Trophoblast cell (in vitro differentiated cells and primary cell): ENCODE results near the gene FOXD4L3.
"Not testable (repeated sequence)": the region's sequence is repeated elsewhere in the genome, so short reads cannot be mapped to it uniquely, and the experiment has no call there.

Experiments
- DNase-seq, 2 donors: peaks; one replicate each; pipeline ENCODE4 v3.0.0-alpha.2; 2016
- H2AFZ ChIP-seq: 2 replicates; pipeline ENCODE4 v1.6.1; 2013; ENCODE audit warnings: low read length, moderate library complexity, mild to moderate bottlenecking; ENCODE audit not compliant: insufficient read depth, poor library complexity
- H2AK5ac ChIP-seq: 2 replicates; pipeline ENCODE4 v1.6.1; 2013; ENCODE audit warnings: mild to moderate bottlenecking, low read length
- H2BK120ac ChIP-seq: 2 replicates; pipeline ENCODE4 v1.6.1; 2013; ENCODE audit warnings: low read length, mild to moderate bottlenecking, moderate library complexity; ENCODE audit not compliant: insufficient read depth, poor library complexity
- H2BK12ac ChIP-seq: 2 replicates; pipeline ENCODE4 v1.6.1; 2013; ENCODE audit warnings: mild to moderate bottlenecking, low read length, moderate library complexity
- H2BK5ac ChIP-seq: 2 replicates; pipeline ENCODE4 v1.6.1; 2013; ENCODE audit warnings: low read length, low read depth, moderate library complexity, mild to moderate bottlenecking; ENCODE audit not compliant: poor library complexity
- H3K14ac ChIP-seq: 2 replicates; pipeline ENCODE4 v1.6.1; 2013; ENCODE audit warnings: mild to moderate bottlenecking, low read length
- H3K18ac ChIP-seq: 2 replicates; pipeline ENCODE4 v1.6.1; 2013; ENCODE audit warnings: mild to moderate bottlenecking, low read length
- H3K23ac ChIP-seq: 2 replicates; pipeline ENCODE4 v1.6.1; 2013; ENCODE audit warnings: low read length
- H3K27ac ChIP-seq: 2 replicates; pipeline ENCODE4 v1.5.1; 2013; ENCODE audit warnings: low read depth, mild to moderate bottlenecking, inconsistent platforms, low read length, moderate library complexity
- H3K27me3 ChIP-seq: 2 replicates; pipeline ENCODE4 v1.6.1; 2013; ENCODE audit warnings: inconsistent platforms, mild to moderate bottlenecking, low read length, moderate library complexity; ENCODE audit not compliant: insufficient read depth
- H3K36me3 ChIP-seq, 2 experiments: 1 replicate in 1 of 2; 2 replicates in 1 of 2; pipeline ENCODE4 v1.6.1; 2013; ENCODE audit warnings: low read length in 2 of 2, mild to moderate bottlenecking in 2 of 2, moderate library complexity in 1 of 2; ENCODE audit not compliant: insufficient read depth in 2 of 2, control insufficient read depth in 1 of 2
- H3K4ac ChIP-seq: 2 replicates; pipeline ENCODE4 v1.6.1; 2013; ENCODE audit warnings: low read depth, mild to moderate bottlenecking, low read length, moderate library complexity
- H3K4me1 ChIP-seq, 2 experiments: 1 replicate in 1 of 2; 2 replicates in 1 of 2; pipeline ENCODE4 v1.6.1; 2013; ENCODE audit warnings: low read length in 2 of 2, mild to moderate bottlenecking in 2 of 2, moderate library complexity in 1 of 2; ENCODE audit not compliant: insufficient read depth in 2 of 2, control insufficient read depth in 1 of 2
- H3K4me2 ChIP-seq: 2 replicates; pipeline ENCODE4 v1.6.1; 2013; ENCODE audit warnings: inconsistent platforms, mild to moderate bottlenecking, low read length, moderate library complexity
- H3K4me3 ChIP-seq: 2 replicates; pipeline ENCODE4 v1.5.1; 2013; ENCODE audit warnings: mild to moderate bottlenecking, low read depth, low read length, inconsistent platforms
- H3K79me1 ChIP-seq: one replicate; pipeline ENCODE4 v1.6.1; 2013; ENCODE audit warnings: low read length
- H3K79me2 ChIP-seq: 2 replicates; pipeline ENCODE4 v1.6.1; 2013; ENCODE audit warnings: low read length, mild to moderate bottlenecking; ENCODE audit not compliant: control insufficient read depth, insufficient read depth, poor library complexity
- H3K9ac ChIP-seq: 2 replicates; pipeline ENCODE4 v1.6.1; 2013; ENCODE audit warnings: mild to moderate bottlenecking, low read length
- H3K9me3 ChIP-seq: 2 replicates; pipeline ENCODE4 v1.6.1; 2013; ENCODE audit warnings: low read depth, mild to moderate bottlenecking, control low read depth, inconsistent platforms, low read length; ENCODE audit not compliant: insufficient read depth
- H4K12ac ChIP-seq: 2 replicates; pipeline ENCODE4 v1.6.1; 2013; ENCODE audit warnings: low read depth, mild to moderate bottlenecking, low read length, moderate library complexity
- H4K8ac ChIP-seq: 2 replicates; pipeline ENCODE4 v1.6.1; 2013; ENCODE audit warnings: low read depth, mild to moderate bottlenecking, low read length, moderate library complexity
- H4K91ac ChIP-seq: one replicate; pipeline ENCODE4 v1.6.1; 2013; ENCODE audit warnings: low read depth, mild to moderate bottlenecking, low read length, moderate library complexity
- WGBS: extraction: QIAGEN DNeasy Blood & Tissue Kit; methylation state at CpG from one replicate; pipeline ENCODE4 v1.1.7; 2013; ENCODE audit warnings: missing lambda C conversion rate; ENCODE audit not compliant: insufficient read length, insufficient coverage; ENCODE audit errors: extremely low coverage; 5-methylcytosine and 5-hydroxymethylcytosine counted together

Gene FOXD4L3

DNA sequence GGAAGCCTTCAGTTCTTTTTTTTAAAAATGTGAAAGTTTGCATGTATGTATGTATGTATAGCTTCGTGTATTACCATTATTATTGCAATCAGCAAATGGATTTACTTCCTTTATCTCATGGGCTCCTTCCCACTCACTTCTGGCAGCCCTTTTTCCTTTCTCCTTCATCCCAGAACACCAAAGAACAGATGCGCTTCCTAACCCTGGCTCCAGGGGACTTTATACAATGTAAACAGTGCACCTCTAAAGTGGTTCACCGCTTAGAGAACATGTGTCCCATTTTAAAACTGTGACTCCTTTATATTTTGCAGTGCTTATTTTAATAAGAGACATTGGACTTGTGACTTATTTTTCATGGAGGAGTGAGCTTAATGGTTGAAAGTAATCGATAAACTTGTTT lies 40.6 kb downstream of the FOXD4L3 start:
- not testable (repeated sequence) for H2BK12ac ChIP-seq, H3K4me1 ChIP-seq, H2BK120ac ChIP-seq, H3K36me3 ChIP-seq, H4K12ac ChIP-seq, H3K79me1 ChIP-seq, DNase-seq, H2AK5ac ChIP-seq, H3K27me3 ChIP-seq, H3K9me3 ChIP-seq, H3K4ac ChIP-seq, H3K14ac ChIP-seq, H4K91ac ChIP-seq, H3K4me2 ChIP-seq, H4K8ac ChIP-seq, H3K9ac ChIP-seq, H2BK5ac ChIP-seq, H3K23ac ChIP-seq, H3K27ac ChIP-seq, H3K4me3 ChIP-seq, H2AFZ ChIP-seq, H3K79me2 ChIP-seq, H3K18ac ChIP-seq
- no CpG with 5 or more reads among the region's 4 CpGs for WGBS

DNA sequence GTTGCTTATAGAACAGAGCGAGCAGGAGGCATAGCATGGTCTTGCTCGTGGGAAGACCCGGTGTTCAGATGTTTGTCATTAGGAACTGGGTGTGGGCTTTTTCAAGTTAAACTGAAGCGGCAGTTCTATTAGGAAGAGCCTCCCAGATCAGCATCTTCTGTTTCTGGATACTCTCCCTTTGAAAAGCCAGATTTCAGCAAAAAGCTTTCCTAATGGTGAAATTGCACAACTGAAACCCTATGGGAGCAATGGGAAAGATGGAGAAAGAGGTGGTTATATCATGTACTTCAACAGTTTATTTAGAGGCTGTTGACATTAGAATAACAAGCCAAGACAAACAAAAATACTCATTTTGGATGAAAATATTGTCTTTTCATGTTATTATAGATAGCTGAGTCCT lies 41.3 kb downstream of the FOXD4L3 start:
- whole genome bisulfite sequencing: no CpG with 5 or more reads among the region's 4 CpGs
- H3K9ac ChIP-seq, H4K91ac ChIP-seq, H3K79me2 ChIP-seq, H4K12ac ChIP-seq, H3K4me2 ChIP-seq, H3K4ac ChIP-seq, H3K36me3 ChIP-seq, H2BK5ac ChIP-seq, H3K4me3 ChIP-seq, H3K14ac ChIP-seq, H2AFZ ChIP-seq, H3K23ac ChIP-seq, H3K4me1 ChIP-seq, H3K18ac ChIP-seq, H3K27ac ChIP-seq, H3K27me3 ChIP-seq, H2AK5ac ChIP-seq, H3K79me1 ChIP-seq, DNase-seq, H3K9me3 ChIP-seq, H2BK12ac ChIP-seq, H4K8ac ChIP-seq, H2BK120ac ChIP-seq: not testable (repeated sequence)

DNA sequence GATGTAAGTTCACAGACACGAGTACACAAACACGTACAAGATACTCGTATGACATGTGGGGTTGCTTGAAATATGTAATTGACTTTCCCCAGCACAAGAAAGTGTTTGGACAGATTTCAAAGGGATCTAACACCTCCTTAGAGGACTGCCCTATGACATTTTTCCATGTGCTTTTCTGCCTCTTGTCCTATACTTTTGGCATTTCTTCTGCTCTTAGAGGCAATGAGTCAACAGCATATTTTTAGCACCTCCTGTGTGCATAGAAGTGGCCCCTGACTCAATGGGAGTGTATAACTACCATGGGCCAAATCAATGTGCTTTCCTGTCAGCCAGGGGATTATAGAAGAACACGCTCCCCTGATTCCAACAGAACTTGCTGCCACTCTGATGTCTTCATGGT lies 49.0 kb downstream of the FOXD4L3 start:
- H3K14ac ChIP-seq, H4K12ac ChIP-seq: not testable (repeated sequence)
- WGBS: no CpG with 5 or more reads among the region's 4 CpGs

More for the DNA sequence above, 49.0 kb downstream of the FOXD4L3 start:
- not testable (repeated sequence) for H2BK5ac ChIP-seq, H3K27ac ChIP-seq, H3K36me3 ChIP-seq, H3K4me2 ChIP-seq, H3K18ac ChIP-seq, H3K4me3 ChIP-seq, H2AK5ac ChIP-seq, H3K79me1 ChIP-seq, H2BK12ac ChIP-seq, H3K9me3 ChIP-seq, H3K4me1 ChIP-seq, H4K91ac ChIP-seq, H3K4ac ChIP-seq, H3K27me3 ChIP-seq, H3K79me2 ChIP-seq, H2BK120ac ChIP-seq, H3K9ac ChIP-seq, H3K23ac ChIP-seq, H4K8ac ChIP-seq, H2AFZ ChIP-seq
- DNase-seq: peak in 1 of 2 donors; percentile 0
